Measurements from ENCODE around the gene SPATS2. TPM values are rescaled to one million over a fixed set of nuclear protein-coding genes. Genes with fewer than 3 reads are reported as not detected.
"Not testable (repeated sequence)": the region's sequence is repeated elsewhere in the genome, so short reads cannot be mapped to it uniquely, and the experiment has no call there.

Gene SPATS2
- total RNA-seq, 2 donors from 2014 or later = 12.1 to 14.8 TPM

DNA sequence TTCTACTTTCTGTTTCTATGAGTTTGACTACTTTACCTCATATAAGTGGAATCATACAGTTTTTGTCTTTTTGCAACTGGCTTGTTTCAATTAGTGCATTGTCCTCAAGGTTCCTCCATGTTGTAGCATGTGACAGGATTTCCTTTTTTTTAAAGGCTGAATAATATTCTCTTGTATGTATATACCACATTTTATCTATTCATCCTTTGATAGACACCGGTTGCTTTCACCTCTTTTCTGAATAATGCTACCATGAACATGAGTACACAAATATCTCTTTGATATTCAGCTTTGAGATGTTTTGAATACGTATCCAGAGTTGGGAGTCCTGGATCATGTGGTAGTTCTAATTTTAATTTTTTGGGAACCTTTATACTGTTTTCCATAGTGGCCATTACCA lies 65.4 kb downstream of the SPATS2 start:
- intact Hi-C loops (cut with DNase I) = no loop called here
- no peak for DNase-seq (ENCODE audit: low spot score)

DNA sequence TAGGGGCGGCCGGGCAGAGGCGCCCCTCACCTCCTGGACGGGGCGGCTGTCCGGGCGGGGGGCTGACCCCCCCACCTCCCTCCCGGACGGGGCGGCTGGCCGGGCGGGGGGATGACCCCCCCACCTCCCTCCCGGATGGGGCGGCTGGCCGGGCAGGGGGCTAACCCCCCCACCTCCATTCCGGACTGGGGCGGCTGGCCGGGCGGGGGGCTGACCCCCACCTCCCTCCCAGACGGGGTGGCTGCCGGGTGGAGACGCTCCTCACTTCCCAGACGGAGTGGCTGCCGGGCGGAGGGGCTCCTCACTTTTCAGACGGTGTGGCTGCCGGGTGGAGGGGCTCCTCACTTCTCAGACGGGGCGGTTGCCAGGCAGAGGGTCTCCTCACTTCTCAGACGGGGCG lies 69.5 kb downstream of the SPATS2 start:
- intact Hi-C loops (cut with DNase I); DNase-seq (ENCODE audit: low spot score): not testable (repeated sequence)

DNA sequence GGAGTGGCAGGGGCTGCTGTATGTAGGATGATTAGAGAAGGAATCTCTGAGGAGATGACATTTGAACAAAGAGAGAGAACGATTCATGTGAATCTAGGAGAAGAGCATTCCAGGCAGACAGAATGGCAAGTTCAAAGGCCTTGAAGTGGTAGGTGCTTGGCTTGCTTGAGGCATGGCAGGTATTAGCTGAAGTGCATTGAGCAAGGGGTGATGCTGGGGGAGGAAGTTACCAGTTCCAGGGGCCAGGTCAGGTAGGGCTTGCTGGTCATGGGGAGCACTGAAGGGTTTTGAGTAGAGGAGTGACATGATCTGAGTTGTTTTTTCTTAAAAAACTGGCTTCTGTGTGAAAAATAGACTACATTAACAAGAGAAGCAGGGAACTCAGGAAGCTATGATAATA lies 71.8 kb downstream of the SPATS2 start:
- intact Hi-C loops (cut with DNase I) = no loop called here
- DNase-seq (ENCODE audit: low spot score) = no peak

DNA sequence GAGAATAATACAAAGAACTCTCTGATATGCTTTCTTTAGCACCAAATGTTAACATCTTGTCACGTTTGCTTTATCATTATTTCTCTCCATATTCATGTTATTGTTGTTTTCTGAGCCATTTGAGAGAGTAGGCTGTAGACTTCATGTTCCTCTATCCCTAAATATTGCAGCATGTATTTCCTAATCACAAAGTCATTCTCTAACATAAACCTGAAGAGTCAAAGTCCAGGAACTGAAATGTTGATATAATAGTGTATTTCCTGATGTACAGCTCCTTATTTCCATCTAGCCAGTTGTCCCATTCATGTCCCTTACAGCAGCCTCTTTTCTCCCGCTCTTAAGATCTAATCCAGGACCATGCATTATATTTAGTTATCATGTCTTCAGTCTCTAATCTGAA lies 72.8 kb downstream of the SPATS2 start:
- DNase-seq (ENCODE audit: low spot score) = no peak
- intact Hi-C loops (cut with DNase I) = no loop called here

DNA sequence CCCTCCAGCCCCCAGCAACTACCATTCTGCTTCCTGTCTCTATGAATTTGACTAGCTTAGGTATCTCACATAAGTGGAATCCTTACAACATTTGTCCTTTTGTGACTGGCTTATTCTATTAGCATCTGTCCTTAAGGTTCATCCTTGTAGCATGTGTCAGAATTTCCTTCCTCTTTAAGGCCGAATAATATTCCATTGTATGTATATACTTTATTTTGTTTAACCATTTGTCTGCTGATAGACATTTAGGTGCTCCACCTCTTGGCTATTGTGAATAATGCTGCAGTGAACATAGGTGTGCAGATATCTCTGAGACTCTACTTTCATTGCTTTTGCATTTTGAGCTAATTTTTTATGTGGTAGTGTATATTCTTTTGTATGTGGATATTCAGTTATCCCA lies 75.7 kb downstream of the SPATS2 start:
- no peak for DNase-seq (ENCODE audit: low spot score)
- intact Hi-C loops (cut with DNase I) = no loop called here

DNA sequence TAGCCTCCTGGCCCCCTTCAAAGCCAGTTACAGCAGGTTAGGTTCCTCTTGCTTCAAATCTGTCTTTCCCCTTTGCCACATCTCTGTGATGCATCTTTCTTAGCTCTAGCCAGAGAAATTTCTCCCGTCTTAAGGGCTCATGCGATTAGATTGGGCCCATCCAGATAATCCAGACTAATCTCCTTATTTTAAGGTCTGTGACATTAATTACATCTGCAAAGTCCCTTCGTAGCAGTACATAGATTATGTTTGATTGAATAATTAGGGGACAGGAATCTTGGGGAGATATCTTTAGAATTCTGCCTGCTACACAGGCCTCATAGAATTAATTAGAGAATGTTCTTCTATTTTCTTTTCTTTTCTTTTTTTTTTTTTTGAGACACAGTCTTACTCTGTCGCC lies 79.3 kb downstream of the SPATS2 start:
- intact Hi-C loops (cut with DNase I) = no loop called here
- no peak for DNase-seq (ENCODE audit: low spot score)

DNA sequence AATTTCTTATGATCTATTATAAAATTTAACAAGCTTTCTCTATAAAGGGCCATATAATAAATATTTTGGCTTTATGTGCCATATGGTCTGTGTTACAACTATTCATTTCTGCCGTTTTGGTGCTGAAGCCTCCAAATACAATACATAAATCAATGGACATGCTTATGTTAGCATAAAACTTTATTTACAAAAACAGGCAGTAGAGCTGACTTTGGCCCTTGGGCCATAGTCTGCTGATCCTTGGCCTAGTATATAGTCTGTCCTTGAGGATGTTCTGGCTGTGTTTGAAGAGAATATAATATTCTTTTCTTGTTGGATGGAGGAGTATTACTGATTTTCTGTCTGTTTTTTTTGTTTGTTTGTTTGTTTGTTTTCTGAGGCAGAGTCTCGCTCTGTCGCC lies 81.6 kb downstream of the SPATS2 start:
- intact Hi-C loops (cut with DNase I) = no loop called here
- DNase-seq (ENCODE audit: low spot score) = no peak

DNA sequence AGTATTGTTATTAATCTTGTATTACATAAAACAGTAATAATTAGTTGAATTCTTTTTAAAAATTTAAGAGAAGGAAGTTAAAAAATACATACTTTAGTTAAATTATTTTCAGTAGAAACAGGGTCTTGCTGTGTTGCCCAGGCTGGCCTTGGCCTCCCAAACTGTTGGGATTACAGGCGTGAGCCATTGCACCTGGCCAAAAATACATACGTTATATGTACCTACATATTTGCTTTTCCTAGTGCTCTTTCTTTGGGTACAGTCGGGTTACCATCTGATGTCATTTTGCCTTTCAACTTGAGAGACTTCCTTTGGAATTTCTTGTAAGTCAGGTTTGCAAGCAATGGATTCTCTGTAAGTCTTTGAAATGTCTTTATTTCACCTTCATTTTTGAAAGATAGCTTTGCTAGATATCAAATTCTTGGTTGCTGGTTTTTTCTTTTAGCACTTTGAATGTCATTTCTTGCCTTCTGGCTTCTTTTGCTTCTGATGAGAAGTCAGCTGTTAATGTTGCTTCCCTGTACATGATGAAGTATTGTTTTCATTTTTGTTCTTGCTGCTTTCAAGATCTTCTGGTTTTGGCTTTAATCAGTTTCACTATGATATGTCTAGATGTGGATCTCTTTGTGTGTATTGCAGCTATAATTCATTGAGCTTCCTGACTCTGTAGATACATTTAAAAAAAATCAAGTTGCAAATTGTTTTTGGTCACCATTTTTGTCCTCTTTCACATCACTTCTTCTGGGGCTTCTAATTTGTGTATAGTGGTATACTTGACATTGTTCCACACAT lies 84.4 kb downstream of the SPATS2 start:
- no peak for DNase-seq (ENCODE audit: low spot score)
- intact Hi-C loops (cut with DNase I) = no loop called here

DNA sequence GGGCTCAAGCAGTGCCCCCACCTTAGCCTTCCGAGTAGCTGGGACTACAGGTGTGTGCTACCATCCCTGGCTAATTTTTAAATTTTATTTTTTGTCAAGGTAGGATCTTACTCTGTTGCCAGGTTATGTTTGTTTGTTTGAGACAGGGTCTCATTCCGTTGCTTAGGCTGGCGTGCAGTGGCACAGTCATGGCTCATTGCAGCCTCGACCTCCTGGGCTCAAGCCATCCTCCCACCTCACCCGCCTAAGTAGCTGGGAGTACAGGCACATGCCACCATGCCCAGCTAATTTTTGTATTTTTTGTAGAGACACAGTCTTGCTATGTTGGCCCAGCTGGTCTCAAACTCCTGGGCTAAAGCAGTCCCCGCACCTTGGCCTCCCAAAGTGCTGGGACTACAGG lies 88.2 kb downstream of the SPATS2 start:
- intact Hi-C loops (cut with DNase I) = no loop called here
- DNase-seq (ENCODE audit: low spot score) = no peak

DNA sequence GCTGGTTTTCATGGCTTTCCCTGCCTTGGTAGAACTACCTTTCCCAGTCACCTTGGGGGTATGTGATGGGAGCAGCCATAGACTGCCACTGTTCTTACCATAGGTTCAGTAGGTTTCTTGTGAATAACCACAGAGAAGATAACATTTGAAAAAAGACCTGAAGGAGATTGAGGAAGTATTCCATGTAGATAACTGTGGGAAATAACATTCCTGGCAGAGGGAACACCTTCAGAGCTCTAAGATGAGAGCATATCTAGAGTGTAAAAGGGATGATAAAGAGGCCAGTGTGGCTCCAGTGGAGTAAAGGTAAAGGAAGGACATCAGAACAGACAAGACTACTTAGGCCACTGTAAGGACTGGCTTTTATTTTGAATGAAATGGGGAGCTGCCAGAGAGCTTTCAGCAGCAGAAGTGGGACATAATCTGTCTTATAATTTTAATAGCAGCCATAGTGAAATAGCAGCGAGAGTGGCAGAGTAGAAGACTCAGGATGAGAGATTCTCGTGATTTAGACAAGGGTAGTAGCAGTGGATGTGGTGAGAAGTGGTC lies 88.9 kb downstream of the SPATS2 start:
- intact Hi-C loops (cut with DNase I) = no loop called here
- DNase-seq (ENCODE audit: low spot score) = no peak

DNA sequence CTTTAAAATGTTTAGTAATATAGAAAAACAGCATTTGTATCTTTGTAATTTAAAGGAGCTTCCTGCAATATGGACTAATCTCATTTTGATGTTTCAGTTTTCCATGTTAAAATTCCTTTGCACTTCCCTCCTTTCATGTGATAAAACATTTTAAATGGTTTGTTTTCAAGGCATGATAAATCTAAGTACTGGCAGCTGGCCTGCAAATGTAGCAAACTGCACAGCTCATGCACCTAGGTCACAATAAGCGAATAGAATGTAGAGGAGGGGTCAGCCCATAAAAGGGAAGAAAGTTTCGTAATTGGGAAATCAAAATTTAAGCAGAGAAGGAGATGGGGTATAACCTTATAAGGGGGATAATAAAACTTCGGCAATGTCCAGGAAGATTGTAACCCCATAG lies 91.6 kb downstream of the SPATS2 start:
- DNase-seq (ENCODE audit: low spot score) = no peak
- intact Hi-C loops (cut with DNase I) = no loop called here

DNA sequence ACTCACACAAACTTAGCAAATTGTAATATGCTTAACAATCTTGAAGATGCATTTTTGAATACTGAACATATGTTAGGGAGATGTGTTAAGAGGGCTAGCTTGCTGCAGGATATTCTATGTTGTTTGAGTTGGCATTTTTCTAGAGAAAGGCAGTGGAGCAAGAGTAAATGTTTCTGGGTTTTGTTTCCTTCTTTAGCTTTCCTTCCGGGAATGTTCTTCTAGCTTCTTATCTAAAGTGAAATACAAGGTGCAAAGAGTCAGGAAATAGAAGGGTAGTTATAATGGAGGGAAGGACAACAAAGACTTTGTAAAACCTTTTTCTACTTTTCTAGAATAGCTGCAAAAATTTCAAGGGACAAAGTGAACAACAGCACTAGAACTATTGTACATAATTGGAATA lies 94.0 kb downstream of the SPATS2 start:
- intact Hi-C loops (cut with DNase I) = no loop called here

DNA sequence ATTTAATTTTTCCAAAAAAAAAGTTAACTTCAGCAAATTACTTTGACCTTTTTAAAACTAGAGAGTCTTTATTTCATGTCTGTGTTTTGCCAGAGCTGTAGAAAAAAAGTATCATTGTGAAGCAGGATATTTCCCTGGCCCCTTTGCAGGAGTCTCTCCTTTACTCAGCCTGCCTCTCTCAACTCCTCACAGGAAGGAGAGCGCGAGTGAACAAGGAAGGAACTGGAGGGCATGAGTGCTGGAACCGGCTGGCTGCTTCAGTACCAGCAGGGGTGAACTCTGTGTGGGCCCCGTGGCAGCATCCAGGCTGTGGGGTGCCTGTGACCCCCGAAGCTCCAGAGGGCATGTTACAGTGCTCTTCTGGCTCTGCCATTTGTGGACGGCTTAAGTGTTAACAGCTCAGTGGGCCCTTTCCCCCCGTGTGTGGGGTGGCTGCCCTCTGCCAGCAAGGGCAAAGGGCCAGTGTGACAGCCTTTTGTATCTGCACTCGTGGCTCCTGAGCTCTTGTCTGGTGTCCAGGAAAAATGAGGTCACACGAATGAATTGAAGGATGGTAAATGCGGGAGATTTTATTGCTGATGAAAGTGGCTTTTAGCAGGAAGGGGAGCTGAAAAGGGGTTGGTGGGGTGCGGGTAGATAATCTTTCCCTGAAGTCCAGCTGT lies 95.0 kb downstream of the SPATS2 start:
- intact Hi-C loops (cut with DNase I) = no loop called here
- no peak for DNase-seq (ENCODE audit: low spot score)

More for the DNA sequence above, 94.0 kb downstream of the SPATS2 start:
- DNase-seq (ENCODE audit: low spot score) = no peak

DNA sequence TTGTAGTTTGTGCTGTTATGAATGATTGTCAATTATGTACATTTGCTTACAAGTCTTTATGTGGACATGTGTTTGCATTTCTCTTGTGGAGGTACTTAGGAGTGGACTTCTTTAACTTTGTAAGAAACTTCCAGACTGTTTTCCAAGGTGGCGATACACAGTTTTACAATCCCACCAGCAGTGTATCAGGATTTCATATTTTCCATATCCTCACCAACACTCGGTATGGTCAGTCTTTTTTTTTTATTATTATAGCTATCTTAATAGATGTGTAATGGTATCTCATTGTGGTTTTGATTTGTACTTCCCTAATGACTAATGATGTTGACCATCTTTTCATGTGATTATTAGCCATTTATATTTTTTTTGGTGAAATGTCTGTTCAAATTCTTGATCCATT lies 97.9 kb downstream of the SPATS2 start:
- DNase-seq (ENCODE audit: low spot score) = no peak
- intact Hi-C loops (cut with DNase I) = loop anchor here in 1 of 2 donors (5.0 kb wide), 1 partner anchor 663 kb away; no protein-coding TSS in a partner anchor

DNA sequence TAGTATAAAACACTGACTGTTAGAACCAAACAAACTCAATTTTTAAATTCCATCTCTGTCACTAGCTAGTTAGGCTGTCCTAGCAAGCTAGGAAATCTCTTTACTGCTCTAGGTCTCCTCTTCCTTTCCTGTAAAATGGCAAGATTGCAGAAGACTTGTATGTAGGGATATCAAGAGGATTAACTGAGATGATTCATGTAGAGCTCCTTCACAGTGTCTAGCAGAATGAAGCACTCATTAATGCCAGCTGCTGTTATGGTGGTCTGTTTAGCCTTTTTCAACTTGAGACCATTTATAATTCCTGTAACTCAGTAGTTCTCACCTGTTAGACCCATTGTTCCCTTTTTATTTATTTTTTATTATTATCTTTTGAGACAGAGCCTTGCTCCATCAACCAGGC lies 103.7 kb downstream of the SPATS2 start:
- no peak for DNase-seq (ENCODE audit: low spot score)
- intact Hi-C loops (cut with DNase I) = no loop called here

DNA sequence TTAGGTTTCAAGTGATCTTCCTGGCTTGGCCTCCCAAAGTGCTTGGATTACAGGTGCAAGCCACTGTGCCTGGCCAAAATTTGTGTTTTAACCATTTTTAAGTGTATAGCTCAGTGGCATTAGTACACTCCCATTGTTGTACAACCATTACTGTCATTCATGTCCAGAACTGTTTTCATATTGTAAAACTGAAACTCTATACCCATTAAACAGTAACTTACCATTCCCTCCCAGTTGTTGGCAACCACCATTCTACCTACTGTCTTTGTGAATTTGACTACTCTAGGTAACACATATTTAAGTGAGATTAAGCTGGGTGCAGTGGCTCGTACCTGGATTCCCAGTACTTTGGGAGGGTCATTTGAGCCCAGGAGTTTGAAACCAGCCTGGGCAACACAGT lies 104.3 kb downstream of the SPATS2 start:
- intact Hi-C loops (cut with DNase I) = no loop called here
- DNase-seq (ENCODE audit: low spot score) = no peak

DNA sequence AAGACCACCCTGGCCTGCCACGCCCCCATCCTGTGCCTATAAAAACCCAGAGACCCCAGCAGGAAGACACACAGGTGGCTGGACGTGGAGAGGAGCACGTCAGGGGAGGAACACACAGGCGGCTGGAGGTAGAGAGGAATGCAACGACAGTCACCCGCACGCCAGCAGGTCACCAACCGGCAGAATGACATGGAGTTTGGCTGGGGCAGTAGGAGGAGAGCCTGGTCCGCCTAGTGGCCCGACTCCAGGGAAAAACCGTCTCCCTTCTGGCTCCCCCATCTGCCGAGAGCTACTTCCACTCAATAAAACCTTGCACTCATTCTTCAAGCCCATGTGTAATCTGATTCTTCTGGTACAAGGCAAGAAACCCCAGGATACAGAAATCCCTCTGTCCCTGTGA lies 108.8 kb downstream of the SPATS2 start:
- no peak for DNase-seq (ENCODE audit: low spot score)
- intact Hi-C loops (cut with DNase I) = no loop called here

DNA sequence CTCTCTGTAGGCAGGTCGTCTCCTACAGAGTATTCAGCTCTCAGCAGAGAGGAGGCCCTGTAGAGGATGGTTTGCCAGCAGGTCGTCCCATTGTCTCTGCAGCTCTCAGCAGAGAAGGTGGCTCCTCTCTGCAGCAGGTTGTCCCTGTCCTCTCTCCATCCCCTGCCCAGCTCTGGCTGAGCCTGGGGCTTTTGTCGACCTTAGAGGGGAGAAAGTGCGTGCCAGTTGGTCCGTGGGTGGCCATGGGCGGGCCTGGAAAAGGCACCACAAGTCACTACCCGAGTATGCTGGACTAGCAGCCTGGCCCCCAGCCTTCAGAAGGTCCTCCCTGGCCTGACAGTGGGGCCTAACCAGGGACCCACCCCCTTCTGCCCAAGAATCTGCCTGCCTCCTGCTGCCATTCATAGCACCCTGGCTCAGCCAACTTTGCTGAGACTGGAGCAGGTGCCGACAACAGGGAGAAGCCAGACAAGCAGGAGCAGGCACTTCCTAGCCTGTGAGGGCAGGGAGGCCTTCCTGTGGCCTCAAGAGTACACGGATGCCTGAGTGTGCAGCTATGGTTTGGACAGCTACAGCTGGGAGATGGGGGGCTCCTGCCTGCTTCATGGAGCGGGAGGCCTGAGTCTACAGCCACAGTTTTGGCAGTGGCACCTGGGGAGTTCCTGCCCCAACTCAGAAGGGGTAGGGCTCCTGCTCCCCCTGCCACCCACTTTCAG lies 111.8 kb downstream of the SPATS2 start:
- no peak for DNase-seq (ENCODE audit: low spot score)
- intact Hi-C loops (cut with DNase I) = no loop called here

DNA sequence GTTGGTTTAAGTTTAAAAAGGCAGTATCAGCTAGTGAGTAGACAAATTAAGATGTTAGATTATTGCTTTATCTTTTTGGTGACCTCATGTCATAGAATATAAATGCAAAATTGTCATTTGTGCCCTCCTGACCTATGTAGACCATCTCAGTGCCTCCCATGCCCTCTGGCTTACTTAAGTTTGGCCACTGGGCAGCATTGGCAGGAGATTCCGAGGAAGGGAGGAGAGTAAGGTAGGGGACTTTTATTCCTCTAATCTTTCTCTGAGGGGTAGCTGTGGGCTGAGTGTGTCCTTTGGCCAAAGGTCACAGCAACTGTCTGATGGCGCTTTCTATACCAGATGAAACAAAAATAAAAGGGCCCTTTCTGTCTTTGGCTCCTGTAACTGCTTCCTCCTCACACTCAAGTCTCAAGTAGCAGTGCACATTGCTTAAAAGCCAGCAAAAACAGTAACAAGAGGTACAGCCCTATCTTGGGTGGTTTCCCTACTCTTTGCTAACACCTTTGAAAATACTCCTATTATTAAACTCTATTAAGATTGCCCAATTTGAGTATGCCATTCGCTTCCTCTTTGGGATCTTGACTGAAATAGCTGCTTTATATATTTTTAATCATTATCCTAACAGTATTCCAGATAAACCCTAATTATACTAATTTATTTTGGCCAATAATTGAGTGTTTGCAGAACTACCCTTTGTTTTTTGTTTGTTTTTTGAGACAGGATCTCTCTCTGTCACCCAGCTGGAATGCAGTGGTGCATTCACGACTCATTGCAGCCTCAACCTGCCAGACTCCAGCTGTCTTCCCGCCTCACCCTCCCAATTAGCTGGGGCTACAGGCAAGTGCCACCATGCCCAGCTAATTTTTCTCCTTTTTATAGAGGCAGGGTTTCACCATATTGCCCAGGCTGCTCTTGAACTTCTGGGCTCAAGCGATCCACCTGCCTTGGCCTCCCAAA lies 115.1 kb downstream of the SPATS2 start:
- DNase-seq (ENCODE audit: low spot score) = no peak
- intact Hi-C loops (cut with DNase I) = no loop called here

Data from posterior vena cava (tissue), 2 donors.